OCI-LY1 (cell line): Measurements from ENCODE around the gene SMYD3.

Experiments used
- H2AFZ ChIP-seq: fragments of 200-600 bp; sonication (generic), shearing (Covaris generic); 2 replicates; pipeline ENCODE4 v1.6.0; 2014; ENCODE audit warnings: antibody characterized with exemption, mild to moderate bottlenecking, low read length
- H3F3A ChIP-seq: fragments of 200-600 bp; sonication (generic), shearing (Covaris generic); 2 replicates; pipeline ENCODE4 v1.6.0; 2014; ENCODE audit warnings: mild to moderate bottlenecking, antibody characterized with exemption, low read length, moderate library complexity; ENCODE audit not compliant: insufficient read depth
- H3K27ac ChIP-seq: fragments of 200-600 bp; sonication (generic); 2 replicates; pipeline ENCODE4 v1.5.1; 2014; ENCODE audit warnings: low read length, mixed run types, mild to moderate bottlenecking, low read depth; ENCODE audit not compliant: poor library complexity, severe bottlenecking
- H3K27me3 ChIP-seq: fragments of 200-600 bp; sonication (generic); 2 replicates; pipeline ENCODE4 v1.6.0; 2014; ENCODE audit warnings: antibody characterized with exemption, mild to moderate bottlenecking, low read length, moderate library complexity; ENCODE audit not compliant: insufficient read depth
- H3K36me3 ChIP-seq: fragments of 200-600 bp; sonication (generic); 2 replicates; pipeline ENCODE4 v1.6.1; 2014; ENCODE audit warnings: mild to moderate bottlenecking, antibody characterized with exemption, low read length, moderate library complexity, mixed read lengths; ENCODE audit not compliant: insufficient read depth
- H3K4me1 ChIP-seq: fragments of 200-600 bp; sonication (generic); 2 replicates; pipeline ENCODE4 v1.5.1; 2014; ENCODE audit warnings: mild to moderate bottlenecking, low read length, moderate library complexity; ENCODE audit not compliant: insufficient read depth, severe bottlenecking
- H3K4me2 ChIP-seq: fragments of 200-600 bp; sonication (generic), shearing (Covaris generic); 2 replicates; pipeline ENCODE4 v1.6.1; 2014; ENCODE audit warnings: low read length
- H3K4me3 ChIP-seq: fragments of 200-600 bp; sonication (generic); 2 replicates; pipeline ENCODE4 v1.5.1; 2014; ENCODE audit warnings: low read length, low read depth, mild to moderate bottlenecking, mixed read lengths; ENCODE audit not compliant: poor library complexity, severe bottlenecking
- H3K79me2 ChIP-seq: fragments of 200-600 bp; shearing (Covaris generic); 2 replicates; pipeline ENCODE4 v1.6.1; 2016; ENCODE audit warnings: mixed run types, low read length, mixed read lengths; ENCODE audit not compliant: insufficient read depth
- H3K9ac ChIP-seq: fragments of 200-600 bp; sonication (generic), shearing (Covaris generic); 2 replicates; pipeline ENCODE4 v1.6.1; 2014; ENCODE audit warnings: mild to moderate bottlenecking, low read length, mixed read lengths
- H3K9me2 ChIP-seq: fragments of 200-600 bp; sonication (generic), shearing (Covaris generic); 2 replicates; pipeline ENCODE4 v1.6.1; 2014; ENCODE audit warnings: low read depth, mild to moderate bottlenecking, low read length, mixed read lengths
- H3K9me3 ChIP-seq: fragments of 200-600 bp; shearing (Covaris generic); 2 replicates; pipeline ENCODE4 v1.6.1; 2014; ENCODE audit warnings: low read length, mixed read lengths
- H4K20me1 ChIP-seq: fragments of 200-600 bp; sonication (generic), shearing (Covaris generic); 2 replicates; pipeline ENCODE4 v1.6.0; 2016; ENCODE audit warnings: mild to moderate bottlenecking, low read length; ENCODE audit not compliant: insufficient read depth
- EZH2 ChIP-seq: fragments of 200-600 bp; sonication (generic), shearing (Covaris generic); IDR thresholded peaks from 2 replicates; pipeline ENCODE4 v1.8.0; 2017; ENCODE audit warnings: borderline replicate concordance, mixed run types, mild to moderate bottlenecking, antibody characterized with exemption, low read length, moderate library complexity, mixed read lengths
- TF ChIP-seq, protein P1 (sequence below): fragments of 200-600 bp; sonication (generic), shearing (Covaris generic); IDR thresholded peaks from 2 replicates; pipeline ENCODE4 v1.5.1; 2017; ENCODE audit warnings: mild to moderate bottlenecking, antibody characterized with exemption, low read length, moderate library complexity, mixed read lengths

Gene SMYD3

DNA sequence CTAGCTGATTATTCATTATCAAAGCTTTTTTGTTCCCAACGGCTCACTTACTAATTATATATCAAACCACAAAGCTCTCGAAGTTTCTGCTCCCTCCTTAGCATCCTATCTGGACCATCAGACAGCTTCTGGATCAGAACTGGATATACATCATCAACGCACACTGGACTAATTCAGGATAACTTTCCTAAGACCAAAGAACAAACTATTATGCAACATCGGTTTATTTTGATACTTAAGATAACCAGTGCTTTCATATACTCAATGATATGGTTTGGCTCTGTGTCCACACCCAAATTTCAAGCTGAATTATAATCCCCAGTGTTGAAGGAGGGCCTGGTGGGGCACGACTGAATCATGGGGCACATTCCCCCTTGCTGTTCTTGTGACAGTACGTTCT, 110.8 kb downstream of the SMYD3 start:
- TF ChIP-seq, protein P1, sequence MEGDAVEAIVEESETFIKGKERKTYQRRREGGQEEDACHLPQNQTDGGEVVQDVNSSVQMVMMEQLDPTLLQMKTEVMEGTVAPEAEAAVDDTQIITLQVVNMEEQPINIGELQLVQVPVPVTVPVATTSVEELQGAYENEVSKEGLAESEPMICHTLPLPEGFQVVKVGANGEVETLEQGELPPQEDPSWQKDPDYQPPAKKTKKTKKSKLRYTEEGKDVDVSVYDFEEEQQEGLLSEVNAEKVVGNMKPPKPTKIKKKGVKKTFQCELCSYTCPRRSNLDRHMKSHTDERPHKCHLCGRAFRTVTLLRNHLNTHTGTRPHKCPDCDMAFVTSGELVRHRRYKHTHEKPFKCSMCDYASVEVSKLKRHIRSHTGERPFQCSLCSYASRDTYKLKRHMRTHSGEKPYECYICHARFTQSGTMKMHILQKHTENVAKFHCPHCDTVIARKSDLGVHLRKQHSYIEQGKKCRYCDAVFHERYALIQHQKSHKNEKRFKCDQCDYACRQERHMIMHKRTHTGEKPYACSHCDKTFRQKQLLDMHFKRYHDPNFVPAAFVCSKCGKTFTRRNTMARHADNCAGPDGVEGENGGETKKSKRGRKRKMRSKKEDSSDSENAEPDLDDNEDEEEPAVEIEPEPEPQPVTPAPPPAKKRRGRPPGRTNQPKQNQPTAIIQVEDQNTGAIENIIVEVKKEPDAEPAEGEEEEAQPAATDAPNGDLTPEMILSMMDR, result no peak
- no peak for TF ChIP-seq EZH2
- no peak overlapping the region for H2AFZ ChIP-seq
- no peaks in the 10 kb centered on the region for H3K79me2 ChIP-seq
- no peak overlapping the region for H3K27ac ChIP-seq
- H3K36me3 ChIP-seq, result no peaks in the 10 kb centered on the region
- H3K27me3 ChIP-seq, result no peaks in the 10 kb centered on the region
- H3K9me2 ChIP-seq, result no peaks in the 10 kb centered on the region
- H3K4me1 ChIP-seq, result no peaks in the 10 kb centered on the region
- H3K4me3 ChIP-seq, result no peak overlapping the region
- H3K9ac ChIP-seq, result no peak overlapping the region
- no peaks in the 10 kb centered on the region for H3F3A ChIP-seq
- H3K4me2 ChIP-seq, result no peak overlapping the region
- no peaks in the 10 kb centered on the region for H4K20me1 ChIP-seq
- H3K9me3 ChIP-seq, result peaks cover 4% of the 10 kb centered on the region; the same call in 1 of the 2 replicates

DNA sequence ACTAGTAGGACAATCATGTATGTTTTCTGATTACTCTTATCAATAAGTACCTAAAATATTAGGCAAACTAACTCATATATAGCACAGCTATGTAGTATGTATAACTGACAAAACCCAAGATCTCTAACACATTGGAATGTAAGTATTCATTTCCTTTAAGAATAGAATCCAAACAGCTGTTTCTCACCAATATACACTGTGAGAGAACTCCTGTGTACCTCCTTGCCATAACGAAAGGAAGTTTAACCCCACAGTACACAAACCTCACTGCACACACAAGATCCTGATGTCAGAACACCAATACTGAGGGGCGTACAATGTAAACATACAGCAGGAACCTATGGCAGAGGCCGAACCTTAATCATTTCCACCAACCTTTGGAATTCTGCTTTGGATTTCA, 113.0 kb downstream of the SMYD3 start:
- H3K79me2 ChIP-seq, result no peaks in the 10 kb centered on the region
- no peaks in the 10 kb centered on the region for H3K9me2 ChIP-seq
- H3K4me2 ChIP-seq, result no peak overlapping the region
- H3K9me3 ChIP-seq, result peaks cover 4% of the 10 kb centered on the region; the same call in 1 of the 2 replicates
- H3K36me3 ChIP-seq, result no peaks in the 10 kb centered on the region; the same call in 1 of the 2 replicates
- H2AFZ ChIP-seq, result no peak overlapping the region
- no peak overlapping the region for H3K9ac ChIP-seq
- H3K27ac ChIP-seq, result no peak overlapping the region
- no peaks in the 10 kb centered on the region for H4K20me1 ChIP-seq
- no peak overlapping the region for H3K4me3 ChIP-seq
- H3K4me1 ChIP-seq, result no peaks in the 10 kb centered on the region
- H3K27me3 ChIP-seq, result no peaks in the 10 kb centered on the region
- TF ChIP-seq, protein P1, result no peak
- no peak for TF ChIP-seq EZH2
- no peaks in the 10 kb centered on the region for H3F3A ChIP-seq

DNA sequence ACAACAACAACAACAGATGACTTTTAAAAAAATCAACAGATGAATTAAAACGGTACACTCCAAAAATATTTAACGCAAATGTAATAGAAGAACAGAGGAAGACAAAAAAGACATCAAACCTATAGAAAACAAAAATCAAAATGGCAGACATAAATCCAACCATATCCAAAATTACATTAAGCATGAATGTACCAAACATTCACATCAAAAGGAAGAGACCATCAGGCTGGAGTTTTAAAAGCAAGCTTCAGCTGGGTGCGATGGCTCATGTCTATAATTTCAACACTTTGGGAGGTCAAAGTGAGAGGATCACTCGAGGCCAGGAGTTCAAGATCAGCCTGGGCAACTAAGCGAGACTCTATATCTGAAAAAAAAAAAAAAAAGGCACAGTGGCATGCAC, 116.2 kb downstream of the SMYD3 start:
- Histone ChIP-seq H2AFZ (no peak overlapping the region), H3K9me3 (peaks cover 4% of the 10 kb centered on the region; the same call in 1 of the 2 replicates), H3K4me1 (no peaks in the 10 kb centered on the region), H3K79me2 (no peaks in the 10 kb centered on the region), H3K4me3 (no peak overlapping the region), H3K27me3 (no peaks in the 10 kb centered on the region), H3K36me3 (no peaks in the 10 kb centered on the region; the same call in 1 of the 2 replicates), H3K27ac (no peak overlapping the region), H3K4me2 (no peak overlapping the region), H3K9me2 (no peaks in the 10 kb centered on the region), H3K9ac (no peak overlapping the region), H4K20me1 (no peaks in the 10 kb centered on the region; the same call in 1 of the 2 replicates), H3F3A (no peaks in the 10 kb centered on the region)
- no peak for TF ChIP-seq EZH2
- TF ChIP-seq, protein P1, result no peak
